ENCODE measurements around the gene STK4.

Gene STK4

DNA sequence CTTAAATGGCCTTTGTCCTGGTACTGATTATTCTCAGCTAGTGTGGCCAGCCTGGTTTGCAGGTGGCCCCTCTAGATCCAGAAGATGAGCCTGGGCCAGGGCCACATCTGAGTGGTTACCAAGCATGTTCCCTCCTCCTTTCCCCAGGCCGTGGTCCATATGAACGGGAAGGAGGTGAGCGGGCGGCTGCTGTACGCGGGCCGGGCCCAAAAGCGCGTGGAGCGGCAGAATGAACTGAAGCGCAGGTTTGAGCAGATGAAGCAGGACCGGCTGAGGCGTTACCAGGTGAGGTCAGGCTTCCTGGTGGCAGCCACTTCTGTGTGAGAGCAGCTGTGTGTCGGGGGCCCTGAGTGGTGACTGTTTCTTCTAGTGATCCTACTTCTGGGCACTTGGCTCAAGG is 44.9 kb upstream of the STK4 start:
- Mint-ChIP-seq H3K4me3 (no peak overlapping the region), H3K9me3 (no peaks in the 10 kb centered on the region), H3K27me3 (ENCODE audit: low read depth, poor library complexity) (no peaks in the 10 kb centered on the region), H3K27ac (no peak overlapping the region), H3K4me1 (no peaks in the 10 kb centered on the region), H3K36me3 (ENCODE audit: low read depth) (peaks cover 32% of the 10 kb centered on the region)
- no peak for DNase-seq
- TF ChIP-seq, protein P1, sequence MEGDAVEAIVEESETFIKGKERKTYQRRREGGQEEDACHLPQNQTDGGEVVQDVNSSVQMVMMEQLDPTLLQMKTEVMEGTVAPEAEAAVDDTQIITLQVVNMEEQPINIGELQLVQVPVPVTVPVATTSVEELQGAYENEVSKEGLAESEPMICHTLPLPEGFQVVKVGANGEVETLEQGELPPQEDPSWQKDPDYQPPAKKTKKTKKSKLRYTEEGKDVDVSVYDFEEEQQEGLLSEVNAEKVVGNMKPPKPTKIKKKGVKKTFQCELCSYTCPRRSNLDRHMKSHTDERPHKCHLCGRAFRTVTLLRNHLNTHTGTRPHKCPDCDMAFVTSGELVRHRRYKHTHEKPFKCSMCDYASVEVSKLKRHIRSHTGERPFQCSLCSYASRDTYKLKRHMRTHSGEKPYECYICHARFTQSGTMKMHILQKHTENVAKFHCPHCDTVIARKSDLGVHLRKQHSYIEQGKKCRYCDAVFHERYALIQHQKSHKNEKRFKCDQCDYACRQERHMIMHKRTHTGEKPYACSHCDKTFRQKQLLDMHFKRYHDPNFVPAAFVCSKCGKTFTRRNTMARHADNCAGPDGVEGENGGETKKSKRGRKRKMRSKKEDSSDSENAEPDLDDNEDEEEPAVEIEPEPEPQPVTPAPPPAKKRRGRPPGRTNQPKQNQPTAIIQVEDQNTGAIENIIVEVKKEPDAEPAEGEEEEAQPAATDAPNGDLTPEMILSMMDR (IDR thresholded peaks at IDR 0.05) = no peak

DNA sequence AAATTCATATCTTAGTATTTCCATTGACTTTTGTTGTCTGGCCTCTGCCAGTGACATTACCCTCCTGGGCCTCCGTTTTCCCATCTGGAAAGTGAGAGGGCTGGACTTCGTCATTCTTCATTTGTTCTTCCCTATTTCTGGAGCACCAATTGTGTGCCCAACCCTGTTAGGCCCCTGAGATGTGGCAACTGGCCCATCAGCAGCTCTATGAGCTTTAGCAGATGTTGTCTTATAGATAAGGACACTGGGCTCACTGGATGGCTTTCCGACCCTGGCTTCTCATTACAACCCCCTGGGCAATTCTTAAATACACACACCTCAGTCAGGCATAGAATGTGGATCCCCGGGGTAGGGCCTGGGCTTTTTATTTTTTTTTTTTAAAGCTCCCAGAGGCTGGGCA is 41.8 kb upstream of the STK4 start:
- Mint-ChIP-seq H3K36me3 (ENCODE audit: low read depth) (peaks cover 20% of the 10 kb centered on the region), H3K27me3 (ENCODE audit: low read depth, poor library complexity) (no peaks in the 10 kb centered on the region), H3K4me1 (no peaks in the 10 kb centered on the region), H3K4me3 (no peak overlapping the region), H3K9me3 (no peaks in the 10 kb centered on the region), H3K27ac (peak overlapping the region; percentile 18)
- TF ChIP-seq, protein P1 (IDR thresholded peaks at IDR 0.05) = no peak
- no peak for DNase-seq

DNA sequence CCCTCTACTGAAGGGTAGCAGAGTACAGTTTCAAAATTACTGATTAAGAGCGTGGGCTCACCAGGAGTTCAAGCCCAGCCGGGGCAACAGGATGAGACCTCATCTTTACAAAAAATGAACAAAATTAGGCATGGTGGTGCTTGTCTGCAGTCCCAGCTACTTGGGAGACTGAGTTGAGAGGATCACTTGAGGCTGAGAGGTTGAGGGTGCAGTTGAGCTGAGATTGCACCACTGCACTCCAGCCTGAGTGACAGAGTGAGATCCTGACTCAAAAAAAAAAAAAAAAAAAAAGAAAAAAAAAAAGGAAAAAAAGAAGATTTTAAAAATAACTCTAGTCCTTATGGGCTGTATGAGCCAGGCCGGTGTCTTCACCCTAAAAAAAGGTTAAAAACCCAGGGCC is 37.7 kb upstream of the STK4 start:
- Mint-ChIP-seq H3K9me3 (no peaks in the 10 kb centered on the region), H3K4me3 (no peak overlapping the region), H3K27ac (no peak overlapping the region), H3K36me3 (ENCODE audit: low read depth) (peaks cover 28% of the 10 kb centered on the region), H3K4me1 (no peaks in the 10 kb centered on the region), H3K27me3 (ENCODE audit: low read depth, poor library complexity) (no peaks in the 10 kb centered on the region)
- TF ChIP-seq, protein P1 (IDR thresholded peaks at IDR 0.05) = no peak
- DNase-seq = no peak

DNA sequence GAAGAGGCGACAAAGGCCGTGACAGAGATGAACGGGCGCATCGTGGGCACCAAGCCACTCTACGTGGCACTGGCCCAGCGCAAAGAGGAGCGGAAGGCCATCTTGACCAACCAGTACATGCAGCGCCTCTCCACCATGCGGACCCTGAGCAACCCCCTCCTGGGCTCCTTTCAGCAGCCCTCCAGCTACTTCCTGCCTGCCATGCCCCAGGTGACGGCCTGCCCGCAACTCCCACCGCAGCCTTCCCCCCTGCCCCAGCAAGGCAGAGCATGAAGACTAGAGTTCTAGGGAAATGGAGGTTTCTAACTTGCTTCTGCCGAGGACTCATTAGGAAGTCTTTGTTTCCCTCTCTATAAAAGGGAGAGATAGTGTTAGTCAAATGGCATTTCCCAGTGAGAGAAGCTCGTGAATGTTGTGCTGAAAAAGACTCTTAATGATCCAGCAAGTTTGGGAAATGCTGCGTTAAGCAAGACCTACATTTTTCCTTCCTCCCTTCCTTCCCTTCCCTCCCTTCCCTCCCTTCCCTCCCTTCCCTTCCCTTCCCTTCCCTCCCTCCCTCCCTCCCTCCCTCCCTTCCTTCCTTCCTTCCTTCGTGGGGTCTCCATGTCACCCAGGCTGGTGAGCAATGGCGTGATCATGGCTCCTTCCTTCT is 35.7 kb upstream of the STK4 start:
- TF ChIP-seq, protein P1 (IDR thresholded peaks at IDR 0.05) = no peak
- H3K36me3 Mint-ChIP-seq (ENCODE audit: low read depth) = peaks cover 24% of the 10 kb centered on the region
- H3K27me3 Mint-ChIP-seq (ENCODE audit: low read depth, poor library complexity) = no peaks in the 10 kb centered on the region
- peak overlapping the region; percentile 54 for H3K27ac Mint-ChIP-seq
- no peaks in the 10 kb centered on the region for H3K9me3 Mint-ChIP-seq
- DNase-seq = no peak
- no peaks in the 10 kb centered on the region for H3K4me1 Mint-ChIP-seq
- H3K4me3 Mint-ChIP-seq = no peak overlapping the region

DNA sequence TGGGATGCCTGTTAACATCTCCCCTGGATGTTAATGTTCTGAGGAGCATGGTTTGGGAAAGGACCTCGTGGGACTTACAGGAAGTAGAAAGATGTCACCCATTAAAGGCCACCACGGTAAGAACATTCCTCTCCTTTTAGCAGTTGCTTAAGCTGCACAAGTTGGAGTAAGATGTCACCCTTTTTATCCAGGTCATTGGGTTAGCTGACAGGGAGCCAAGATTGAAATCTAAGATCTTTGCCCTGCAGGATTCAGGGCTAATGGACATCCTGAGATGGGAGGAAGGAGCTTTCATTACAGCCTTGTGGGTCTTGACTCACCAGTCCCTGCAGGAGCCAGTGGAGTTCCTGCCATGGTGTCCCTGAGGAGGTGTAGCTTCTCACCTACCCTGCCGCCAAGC is 34.4 kb upstream of the STK4 start:
- no peaks in the 10 kb centered on the region for H3K27me3 Mint-ChIP-seq (ENCODE audit: low read depth, poor library complexity)
- no peak for DNase-seq
- no peaks in the 10 kb centered on the region for H3K4me1 Mint-ChIP-seq
- no peak overlapping the region for H3K27ac Mint-ChIP-seq
- H3K9me3 Mint-ChIP-seq = no peaks in the 10 kb centered on the region
- peaks cover 25% of the 10 kb centered on the region for H3K36me3 Mint-ChIP-seq (ENCODE audit: low read depth)
- no peak overlapping the region for H3K4me3 Mint-ChIP-seq
- TF ChIP-seq, protein P1 (IDR thresholded peaks at IDR 0.05) = no peak

DNA sequence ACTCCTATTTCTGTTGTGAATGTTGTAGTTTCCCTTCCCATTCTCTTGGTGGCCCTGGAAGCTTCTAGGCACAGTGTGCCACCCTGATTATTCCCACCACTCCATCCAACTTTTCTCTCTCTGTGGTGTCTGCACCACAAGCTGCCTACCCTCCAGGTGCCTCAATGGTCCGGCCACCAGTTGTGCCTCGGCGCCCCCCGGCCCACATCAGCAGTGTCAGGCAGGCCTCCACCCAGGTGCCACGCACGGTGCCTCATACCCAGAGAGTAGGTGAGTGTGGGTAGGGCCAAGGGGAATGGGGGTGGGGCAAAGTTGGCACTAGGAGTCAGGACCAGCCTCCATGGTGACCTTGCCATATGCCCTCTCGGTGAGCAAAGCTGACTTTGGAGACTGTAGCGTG is 33.4 kb upstream of the STK4 start:
- H3K27ac Mint-ChIP-seq = peak overlapping the region; percentile 14
- TF ChIP-seq, protein P1 (IDR thresholded peaks at IDR 0.05) = no peak

More for the DNA sequence above, 33.4 kb upstream of the STK4 start:
- Mint-ChIP-seq H3K36me3 (ENCODE audit: low read depth) (peaks cover 25% of the 10 kb centered on the region), H3K27me3 (ENCODE audit: low read depth, poor library complexity) (no peaks in the 10 kb centered on the region), H3K4me1 (no peaks in the 10 kb centered on the region), H3K4me3 (no peak overlapping the region), H3K9me3 (no peaks in the 10 kb centered on the region)
- no peak for DNase-seq
